Epithelial cell of esophagus (primary cell): ENCODE results near the gene MIS18A.

ENCODE experiments used
- DNase-seq: peaks from one replicate; pipeline ENCODE4 v3.0.0; 2010; ENCODE audit warnings: low read depth
- H3K4me3 ChIP-seq: 2 replicates; pipeline ENCODE4 v1.5.1; 2011; ENCODE audit warnings: mild to moderate bottlenecking, low read length, control low read depth
- TF ChIP-seq, protein P1 (sequence below): IDR thresholded peaks from 2 replicates; pipeline ENCODE4 v1.5.1; 2011; ENCODE audit warnings: low read depth, mild to moderate bottlenecking, low read length, control low read depth, inconsistent platforms; ENCODE audit not compliant: insufficient read depth; ENCODE audit errors: missing control alignments

Gene MIS18A

DNA sequence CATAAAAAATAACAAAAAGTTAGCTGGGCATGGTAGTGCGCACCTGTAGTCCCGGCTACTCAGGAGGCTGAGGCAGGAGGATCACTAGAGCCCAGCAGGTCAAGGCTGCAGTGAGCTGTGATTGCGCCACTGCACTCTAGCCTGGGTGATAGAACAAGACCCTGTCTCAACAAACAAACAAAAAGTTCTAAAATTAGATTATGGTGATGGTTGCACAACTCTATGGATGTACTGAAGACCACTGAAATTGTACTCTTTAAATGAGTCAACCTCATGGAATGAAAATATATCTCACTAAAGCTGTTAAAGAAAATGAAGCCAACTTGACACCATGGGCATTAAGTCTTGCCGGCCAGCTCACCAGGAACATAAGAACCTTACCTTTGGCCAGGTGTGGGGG, 28.9 kb upstream of the MIS18A start:
- no peak overlapping the region for H3K4me3 ChIP-seq

GRCh38 chr21:32306021-32306780, 27.4 kb upstream of the MIS18A start:
- TF ChIP-seq, protein P1, sequence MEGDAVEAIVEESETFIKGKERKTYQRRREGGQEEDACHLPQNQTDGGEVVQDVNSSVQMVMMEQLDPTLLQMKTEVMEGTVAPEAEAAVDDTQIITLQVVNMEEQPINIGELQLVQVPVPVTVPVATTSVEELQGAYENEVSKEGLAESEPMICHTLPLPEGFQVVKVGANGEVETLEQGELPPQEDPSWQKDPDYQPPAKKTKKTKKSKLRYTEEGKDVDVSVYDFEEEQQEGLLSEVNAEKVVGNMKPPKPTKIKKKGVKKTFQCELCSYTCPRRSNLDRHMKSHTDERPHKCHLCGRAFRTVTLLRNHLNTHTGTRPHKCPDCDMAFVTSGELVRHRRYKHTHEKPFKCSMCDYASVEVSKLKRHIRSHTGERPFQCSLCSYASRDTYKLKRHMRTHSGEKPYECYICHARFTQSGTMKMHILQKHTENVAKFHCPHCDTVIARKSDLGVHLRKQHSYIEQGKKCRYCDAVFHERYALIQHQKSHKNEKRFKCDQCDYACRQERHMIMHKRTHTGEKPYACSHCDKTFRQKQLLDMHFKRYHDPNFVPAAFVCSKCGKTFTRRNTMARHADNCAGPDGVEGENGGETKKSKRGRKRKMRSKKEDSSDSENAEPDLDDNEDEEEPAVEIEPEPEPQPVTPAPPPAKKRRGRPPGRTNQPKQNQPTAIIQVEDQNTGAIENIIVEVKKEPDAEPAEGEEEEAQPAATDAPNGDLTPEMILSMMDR = peak; percentile 23
- no peak for DNase-seq
- no peak overlapping the region for H3K4me3 ChIP-seq

More for the DNA sequence above, 28.9 kb upstream of the MIS18A start:
- TF ChIP-seq, protein P1 = no peak
- DNase-seq = no peak

DNA sequence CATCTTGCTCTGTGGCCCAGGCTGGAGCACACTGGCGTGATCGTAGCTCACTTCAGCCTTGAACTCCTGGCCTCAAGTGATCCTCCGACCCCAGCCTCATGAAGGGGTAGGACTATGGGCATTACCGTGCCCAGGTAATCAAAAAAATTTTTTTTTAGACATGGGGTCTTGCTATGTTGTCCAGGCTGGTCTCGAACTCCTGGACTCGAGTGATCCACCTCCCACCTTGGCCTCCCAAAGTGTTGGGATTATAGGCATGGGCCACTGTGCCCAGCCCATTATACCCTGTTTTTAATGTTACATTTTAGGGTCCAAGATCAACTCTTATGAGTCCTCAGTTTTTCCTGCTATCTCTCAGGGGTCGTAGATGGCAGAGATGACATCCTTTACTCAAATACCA, 26.1 kb upstream of the MIS18A start:
- no peak for DNase-seq
- TF ChIP-seq, protein P1 = no peak
- no peak overlapping the region for H3K4me3 ChIP-seq

GRCh38 chr21:32303385-32303784, 24.5 kb upstream of the MIS18A start:
- TF ChIP-seq, protein P1 = no peak
- DNase-seq = no peak
- H3K4me3 ChIP-seq = no peak overlapping the region

GRCh38 chr21:32302560-32302959, 23.7 kb upstream of the MIS18A start:
- TF ChIP-seq, protein P1 = no peak
- DNase-seq = no peak
- no peak overlapping the region for H3K4me3 ChIP-seq

- TF ChIP-seq, protein P1 = no peak
- DNase-seq = no peak
- no peak overlapping the region for H3K4me3 ChIP-seq
These were observed 22.7 kb upstream of the MIS18A start for GRCh38 chr21:32301596-32301995.

DNA sequence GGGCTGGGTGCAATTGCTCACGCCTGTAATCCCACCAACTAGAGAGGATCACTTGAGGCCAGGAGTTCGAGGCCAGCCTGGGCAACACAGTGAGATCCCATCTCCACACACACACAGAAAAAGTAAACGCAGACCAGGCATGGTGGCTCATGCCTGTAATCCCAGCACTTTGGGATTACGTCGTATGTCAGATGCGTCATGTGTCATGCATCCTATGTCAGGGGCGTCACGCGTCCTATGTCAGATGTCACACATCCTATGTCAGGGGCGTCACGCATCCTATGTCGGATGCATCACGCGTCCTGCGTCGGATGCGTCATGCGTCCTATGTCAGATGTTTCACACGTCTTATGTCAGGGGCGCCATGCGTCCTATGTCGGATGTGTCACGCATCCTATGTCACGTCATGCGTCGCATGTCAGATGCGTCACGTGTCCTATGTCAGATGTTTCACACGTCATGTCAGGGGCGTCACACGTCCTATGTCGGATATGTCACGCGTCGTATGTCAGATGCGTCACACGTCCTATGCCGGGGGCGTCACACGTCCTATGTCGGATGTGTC, 21.4 kb upstream of the MIS18A start:
- TF ChIP-seq, protein P1 = no peak
- no peak overlapping the region for H3K4me3 ChIP-seq
- DNase-seq = no peak
